Neural progenitor cell (in vitro differentiated cells): ENCODE measurements around the gene KEAP1. TPM values are rescaled to one million over a fixed set of nuclear protein-coding genes. Genes with fewer than 3 reads are reported as not detected.

ENCODE experiments used
- DNase-seq: peaks from one replicate; pipeline ENCODE4 v3.0.0-alpha.2; 2016; ENCODE audit warnings: low spot score
- H2AFZ ChIP-seq: fragments of 200-600 bp; sonication (generic); replicated peaks from 2 replicates; pipeline ENCODE4 v1.6.1; 2016; ENCODE audit warnings: antibody characterized with exemption
- H3F3A ChIP-seq: fragments of 200-600 bp; sonication (generic); 2 replicates; pipeline ENCODE4 v1.6.1; 2016; ENCODE audit warnings: antibody characterized with exemption, low read depth
- H3K27ac ChIP-seq: fragments of 200-600 bp; sonication (generic); 2 replicates; pipeline ENCODE4 v1.5.1; 2016; ENCODE audit warnings: mild to moderate bottlenecking
- H3K27me3 ChIP-seq: fragments of 200-600 bp; sonication (generic); 2 replicates; pipeline ENCODE4 v1.6.1; 2016; ENCODE audit warnings: mild to moderate bottlenecking, moderate library complexity
- H3K36me3 ChIP-seq: fragments of 200-600 bp; sonication (generic); 2 replicates; pipeline ENCODE4 v1.5.1; 2016
- H3K4me1 ChIP-seq: fragments of 200-600 bp; sonication (generic); 2 replicates; pipeline ENCODE4 v1.6.1; 2016; ENCODE audit warnings: mixed run types
- H3K4me2 ChIP-seq: fragments of 200-600 bp; sonication (generic); 2 replicates; pipeline ENCODE4 v1.6.1; 2016
- H3K4me3 ChIP-seq: fragments of 200-600 bp; sonication (generic); 2 replicates; pipeline ENCODE4 v1.5.1; 2016
- H3K79me2 ChIP-seq: fragments of 200-600 bp; sonication (generic); 2 replicates; pipeline ENCODE4 v1.6.1; 2016; ENCODE audit warnings: low read depth
- H3K9ac ChIP-seq: fragments of 200-600 bp; sonication (generic); 2 replicates; pipeline ENCODE4 v1.6.1; 2016
- H3K9me3 ChIP-seq: fragments of 200-600 bp; sonication (generic); 2 replicates; pipeline ENCODE4 v1.5.1; 2016; ENCODE audit warnings: low read depth
- H4K20me1 ChIP-seq: fragments of 200-600 bp; sonication (generic); 2 replicates; pipeline ENCODE4 v1.6.1; 2016; ENCODE audit warnings: low read depth
- H3K27ac Mint-ChIP-seq: 3 replicates; pipeline ENCODE4 v1.8.0; 2021; ENCODE audit warnings: mixed read lengths
- H3K27me3 Mint-ChIP-seq: 2 replicates; pipeline ENCODE4 v1.8.0; 2022; ENCODE audit warnings: low read depth, mild to moderate bottlenecking, inconsistent platforms, moderate library complexity, mixed read lengths; ENCODE audit not compliant: insufficient read depth
- H3K36me3 Mint-ChIP-seq: 3 replicates; pipeline ENCODE4 v1.8.0; 2021; ENCODE audit warnings: mixed read lengths
- H3K4me1 Mint-ChIP-seq: 3 replicates; pipeline ENCODE4 v1.8.0; 2021; ENCODE audit warnings: mixed read lengths
- H3K4me3 Mint-ChIP-seq: 3 replicates; pipeline ENCODE4 v1.8.0; 2021; ENCODE audit warnings: mild to moderate bottlenecking, moderate library complexity, mixed read lengths
- H3K9me3 Mint-ChIP-seq: 3 replicates; pipeline ENCODE4 v1.8.0; 2020; ENCODE audit warnings: mixed read lengths
- CTCF ChIP-seq: fragments of 200-600 bp; sonication (generic); IDR thresholded peaks from 2 replicates; pipeline ENCODE4 v1.5.1; 2017; ENCODE audit warnings: antibody characterized with exemption, mild to moderate bottlenecking
- EZH2 ChIP-seq: fragments of 200-600 bp; sonication (generic); IDR thresholded peaks from 2 replicates; pipeline ENCODE4 v1.6.1; 2017; ENCODE audit warnings: antibody characterized with exemption, mild to moderate bottlenecking, moderate library complexity
- EZH2phosphoT487 ChIP-seq: fragments of 200-600 bp; sonication (generic); IDR thresholded peaks from 2 replicates; pipeline ENCODE4 v1.6.1; 2017; ENCODE audit warnings: antibody characterized with exemption
- total RNA-seq: library from RNA; depleted of rRNA; stranded (reverse); fragments of >200 nt; gene quantifications from 2 replicates; pipeline ENCODE4 v1.2.3, GENCODE V29; 2015; ENCODE audit warnings: low replicate concordance

Gene KEAP1
- total RNA-seq, 1 donor from 2014 or later = 25.2 TPM

GRCh38 chr19:10478903-10479384 lies 24.2 kb downstream of the KEAP1 start:
- no peak overlapping the region for H3K27ac Mint-ChIP-seq
- no peaks in the 10 kb centered on the region for H3K9me3 ChIP-seq

GRCh38 chr19:10478476-10478875 lies 24.7 kb downstream of the KEAP1 start:
- Mint-ChIP-seq H3K27ac (no peak overlapping the region), H3K9me3 (no peaks in the 10 kb centered on the region), H3K36me3 (no peaks in the 10 kb centered on the region), H3K4me3 (no peak overlapping the region), H3K27me3 (peaks cover 5% of the 10 kb centered on the region), H3K4me1 (peaks cover 8% of the 10 kb centered on the region)
- H3K9me3 ChIP-seq = no peaks in the 10 kb centered on the region
- no peaks in the 10 kb centered on the region for H4K20me1 ChIP-seq
- no peaks in the 10 kb centered on the region for H3K36me3 ChIP-seq
- H3F3A ChIP-seq = peaks cover 9% of the 10 kb centered on the region
- H3K4me1 ChIP-seq = no peaks in the 10 kb centered on the region
- no peak overlapping the region for H3K27ac ChIP-seq
- DNase-seq = no peak
- H2AFZ ChIP-seq = no peak overlapping the region
- H3K4me2 ChIP-seq = no peak overlapping the region
- no peak overlapping the region for H3K4me3 ChIP-seq
- no peaks in the 10 kb centered on the region for H3K79me2 ChIP-seq
- peaks cover 25% of the 10 kb centered on the region for H3K27me3 ChIP-seq
- TF ChIP-seq EZH2 (no peak), CTCF (no peak), EZH2phosphoT487 (no peak)
- no peak overlapping the region for H3K9ac ChIP-seq

More at GRCh38 chr19:10478903-10479384, 24.2 kb downstream of the KEAP1 start:
- Histone ChIP-seq H2AFZ (no peak overlapping the region), H3K4me3 (no peak overlapping the region), H3K4me1 (no peaks in the 10 kb centered on the region), H3K27me3 (peaks cover 25% of the 10 kb centered on the region), H3K4me2 (peak overlapping the region; percentile 12), H3K36me3 (no peaks in the 10 kb centered on the region), H3K9ac (no peak overlapping the region), H3F3A (peaks cover 9% of the 10 kb centered on the region), H4K20me1 (no peaks in the 10 kb centered on the region), H3K79me2 (no peaks in the 10 kb centered on the region), H3K27ac (no peak overlapping the region)
- Mint-ChIP-seq H3K9me3 (no peaks in the 10 kb centered on the region), H3K36me3 (no peaks in the 10 kb centered on the region), H3K4me1 (peaks cover 8% of the 10 kb centered on the region), H3K4me3 (peak overlapping the region; percentile 66), H3K27me3 (peaks cover 5% of the 10 kb centered on the region)
- DNase-seq = peak; percentile 92
- no peak for TF ChIP-seq EZH2phosphoT487
- peak; percentile 65 for TF ChIP-seq CTCF

GRCh38 chr19:10474962-10475451 lies 28.1 kb downstream of the KEAP1 start:
- no peaks in the 10 kb centered on the region for H4K20me1 ChIP-seq
- no peaks in the 10 kb centered on the region for H3K36me3 ChIP-seq
- H3K9me3 Mint-ChIP-seq = no peaks in the 10 kb centered on the region
- H3K9ac ChIP-seq = no peak overlapping the region
- H3K79me2 ChIP-seq = no peaks in the 10 kb centered on the region
- no peaks in the 10 kb centered on the region for H3K36me3 Mint-ChIP-seq
- peaks cover 9% of the 10 kb centered on the region for H3F3A ChIP-seq
- no peaks in the 10 kb centered on the region for H3K9me3 ChIP-seq
- H3K4me2 ChIP-seq = no peak overlapping the region
- no peak overlapping the region for H3K4me3 Mint-ChIP-seq
- H3K4me3 ChIP-seq = no peak overlapping the region
- H3K27ac Mint-ChIP-seq = no peak overlapping the region
- peaks cover 5% of the 10 kb centered on the region for H3K27me3 Mint-ChIP-seq
- TF ChIP-seq EZH2 = no peak
- TF ChIP-seq EZH2phosphoT487 = no peak
- no peak for TF ChIP-seq CTCF
- no peaks in the 10 kb centered on the region for H3K4me1 ChIP-seq
- H2AFZ ChIP-seq = no peak overlapping the region
- H3K4me1 Mint-ChIP-seq = peaks cover 8% of the 10 kb centered on the region
- no peak for DNase-seq
- H3K27me3 ChIP-seq = peaks cover 20% of the 10 kb centered on the region
- H3K27ac ChIP-seq = no peak overlapping the region
